Activated CD4-positive, alpha-beta memory T cell treated with anti-CD3 and anti-CD28 coated beads for 36 hours (primary cell): ENCODE results near the gene HAGH. TPM values are rescaled to one million over a fixed set of nuclear protein-coding genes. Genes with fewer than 3 reads are reported as not detected.

ENCODE experiments used
- CTCF ChIA-PET: fragments of 350-600 bp; sonication (Branson Sonifier 250); formaldehyde crosslinking; loops from one replicate; lab custom pipeline; 2021; ENCODE audit warnings: antibody characterized with exemption, inconsistent platforms; lab: Charles Lee
- POLR2A ChIA-PET: fragments of 350-600 bp; sonication (Branson Sonifier 250); formaldehyde crosslinking; loops from one replicate; lab custom pipeline; 2021; ENCODE audit warnings: antibody characterized with exemption; lab: Charles Lee
- DNase-seq: peaks from one replicate; pipeline ENCODE4 v3.0.0-alpha.2; 2020
- H3K27ac Mint-ChIP-seq: one replicate; pipeline ENCODE4 v1.8.0; 2021; ENCODE audit warnings: mixed read lengths
- H3K27me3 Mint-ChIP-seq: one replicate; pipeline ENCODE4 v1.8.0; 2021; ENCODE audit warnings: mixed read lengths
- H3K36me3 Mint-ChIP-seq: one replicate; pipeline ENCODE4 v1.8.0; 2021; ENCODE audit warnings: mixed read lengths
- H3K4me1 Mint-ChIP-seq: one replicate; pipeline ENCODE4 v1.8.0; 2021; ENCODE audit warnings: low read depth, mixed read lengths
- H3K4me3 Mint-ChIP-seq: one replicate; pipeline ENCODE4 v1.8.0; 2021; ENCODE audit warnings: mild to moderate bottlenecking, mixed read lengths
- H3K9me3 Mint-ChIP-seq: one replicate; pipeline ENCODE4 v1.8.0; 2021; ENCODE audit warnings: mixed read lengths
- intact Hi-C: fragments of 100-400 bp; cut with micrococcal nuclease; formaldehyde crosslinking; loops from one replicate; pipeline ENCODE4 v1.15.1; 2023
- total RNA-seq, 2 experiments: library from RNA; stranded (reverse); gene quantifications; one replicate each; pipeline ENCODE4 v1.2.3, GENCODE V29; 2021

HAGH gene
- total RNA-seq, 2 experiments from 2014 or later: 45.1 to 46.2 TPM

GRCh38 chr16:1768061-1768766 is 58.4 kb downstream of the HAGH start:
- Mint-ChIP-seq H3K27me3 (no peaks in the 10 kb centered on the region), H3K4me3 (no peak overlapping the region), H3K36me3 (peaks cover 21% of the 10 kb centered on the region), H3K4me1 (peaks cover 3% of the 10 kb centered on the region), H3K27ac (no peak overlapping the region), H3K9me3 (no peaks in the 10 kb centered on the region)
- CTCF ChIA-PET: no interaction called here
- DNase-seq: no peak
- POLR2A ChIA-PET: interaction anchor here (5.3 kb wide), 1 partner anchor 13 kb away, joined by 56 read pairs; the partner anchor contains the start of genes NUBP2 and SPSB3
- intact Hi-C loops: no loop called here

- POLR2A ChIA-PET: interaction anchor here (0.6 kb wide), 1 partner anchor 445 kb away, joined by 4 read pairs; no protein-coding TSS in a partner anchor
- H3K27ac Mint-ChIP-seq: no peak overlapping the region
Measured at GRCh38 chr16:1767116-1767994, 59.3 kb downstream of the HAGH start.

GRCh38 chr16:1766701-1767100 is 59.9 kb downstream of the HAGH start:
- H3K9me3 Mint-ChIP-seq: no peaks in the 10 kb centered on the region
- ChIA-PET POLR2A (no interaction called here), CTCF (no interaction called here)
- no peaks in the 10 kb centered on the region for H3K27me3 Mint-ChIP-seq
- no peak for DNase-seq
- intact Hi-C loops: no loop called here
- peaks cover 3% of the 10 kb centered on the region for H3K4me1 Mint-ChIP-seq
- H3K4me3 Mint-ChIP-seq: no peak overlapping the region
- peaks cover 13% of the 10 kb centered on the region for H3K36me3 Mint-ChIP-seq
- no peak overlapping the region for H3K27ac Mint-ChIP-seq

More at GRCh38 chr16:1767116-1767994, 59.3 kb downstream of the HAGH start:
- H3K9me3 Mint-ChIP-seq: no peaks in the 10 kb centered on the region
- intact Hi-C loops: no loop called here
- H3K27me3 Mint-ChIP-seq: no peaks in the 10 kb centered on the region
- H3K4me3 Mint-ChIP-seq: no peak overlapping the region
- peaks cover 20% of the 10 kb centered on the region for H3K36me3 Mint-ChIP-seq
- peaks cover 3% of the 10 kb centered on the region for H3K4me1 Mint-ChIP-seq
- no peak for DNase-seq
- CTCF ChIA-PET: no interaction called here

GRCh38 chr16:1766231-1766630 is 60.4 kb downstream of the HAGH start:
- ChIA-PET CTCF (no interaction called here), POLR2A (no interaction called here)
- no peak for DNase-seq
- intact Hi-C loops: no loop called here
- Mint-ChIP-seq H3K4me1 (peaks cover 3% of the 10 kb centered on the region), H3K4me3 (no peak overlapping the region), H3K27ac (no peak overlapping the region), H3K9me3 (no peaks in the 10 kb centered on the region), H3K27me3 (no peaks in the 10 kb centered on the region), H3K36me3 (peaks cover 14% of the 10 kb centered on the region)

GRCh38 chr16:1765826-1766225 is 60.8 kb downstream of the HAGH start:
- H3K27ac Mint-ChIP-seq: no peak overlapping the region
- CTCF ChIA-PET: no interaction called here
- DNase-seq: no peak
- no peaks in the 10 kb centered on the region for H3K9me3 Mint-ChIP-seq
- intact Hi-C loops: no loop called here
- H3K36me3 Mint-ChIP-seq: peaks cover 17% of the 10 kb centered on the region
- H3K27me3 Mint-ChIP-seq: no peaks in the 10 kb centered on the region
- peaks cover 3% of the 10 kb centered on the region for H3K4me1 Mint-ChIP-seq
- H3K4me3 Mint-ChIP-seq: no peak overlapping the region
- POLR2A ChIA-PET: no interaction called here

- no peak for DNase-seq
- Mint-ChIP-seq H3K4me3 (no peak overlapping the region), H3K27me3 (no peaks in the 10 kb centered on the region), H3K27ac (no peak overlapping the region), H3K36me3 (peaks cover 10% of the 10 kb centered on the region), H3K4me1 (peaks cover under 1% of the 10 kb centered on the region), H3K9me3 (no peaks in the 10 kb centered on the region)
- ChIA-PET CTCF (interaction anchor here (1.2 to 1.6 kb wide), 2 partner anchors 18 to 59 kb away, joined by 3 to 4 read pairs; partner anchors contain the start of genes MAPK8IP3, NUBP2 and SPSB3), POLR2A (interaction anchor here (1.2 kb wide), 1 partner anchor 17 kb away, joined by 3 read pairs; the partner anchor contains the start of gene SPSB3)
- intact Hi-C loops: no loop called here
Measured at GRCh38 chr16:1764971-1765370, 61.7 kb downstream of the HAGH start.

- DNase-seq: no peak
- Mint-ChIP-seq H3K27me3 (no peaks in the 10 kb centered on the region), H3K4me1 (no peaks in the 10 kb centered on the region), H3K36me3 (peaks cover 10% of the 10 kb centered on the region), H3K27ac (no peak overlapping the region), H3K4me3 (no peak overlapping the region), H3K9me3 (no peaks in the 10 kb centered on the region)
- intact Hi-C loops: no loop called here
- ChIA-PET CTCF (interaction anchor here (1.2 to 1.6 kb wide), 2 partner anchors 19 to 58 kb away, joined by 3 to 4 read pairs; partner anchors contain the start of genes MAPK8IP3, NUBP2 and SPSB3), POLR2A (interaction anchor here (1.2 kb wide), 1 partner anchor 18 kb away, joined by 3 read pairs; the partner anchor contains the start of gene SPSB3)
Measured at GRCh38 chr16:1763521-1764511, 62.8 kb downstream of the HAGH start.

- Mint-ChIP-seq H3K36me3 (peaks cover 8% of the 10 kb centered on the region), H3K9me3 (no peaks in the 10 kb centered on the region)
- CTCF ChIA-PET: no interaction called here
Measured at GRCh38 chr16:1762879-1763520, 63.6 kb downstream of the HAGH start.

GRCh38 chr16:1762196-1762878 is 64.3 kb downstream of the HAGH start:
- intact Hi-C loops: no loop called here
- ChIA-PET CTCF (no interaction called here), POLR2A (no interaction called here)
- no peak overlapping the region for H3K4me3 Mint-ChIP-seq
- DNase-seq: no peak
- peaks cover 3% of the 10 kb centered on the region for H3K4me1 Mint-ChIP-seq
- no peaks in the 10 kb centered on the region for H3K9me3 Mint-ChIP-seq
- peaks cover 6% of the 10 kb centered on the region for H3K36me3 Mint-ChIP-seq
- H3K27me3 Mint-ChIP-seq: no peaks in the 10 kb centered on the region
- H3K27ac Mint-ChIP-seq: no peak overlapping the region

More at GRCh38 chr16:1762879-1763520, 63.6 kb downstream of the HAGH start:
- Mint-ChIP-seq H3K4me3 (no peak overlapping the region), H3K4me1 (no peaks in the 10 kb centered on the region), H3K27ac (no peak overlapping the region), H3K27me3 (no peaks in the 10 kb centered on the region)
- DNase-seq: no peak
- POLR2A ChIA-PET: no interaction called here
- intact Hi-C loops: no loop called here

GRCh38 chr16:1761751-1762150 is 64.9 kb downstream of the HAGH start:
- Mint-ChIP-seq H3K27me3 (no peaks in the 10 kb centered on the region), H3K36me3 (peaks cover 4% of the 10 kb centered on the region), H3K9me3 (no peaks in the 10 kb centered on the region), H3K4me1 (peaks cover 7% of the 10 kb centered on the region), H3K4me3 (no peak overlapping the region), H3K27ac (no peak overlapping the region)
- CTCF ChIA-PET: no interaction called here
- no peak for DNase-seq
- POLR2A ChIA-PET: no interaction called here
- intact Hi-C loops: no loop called here
